GM19395 (cell line): ENCODE results near the gene CHGA.

Source experiments
- ATAC-seq: cut with Tn5 transposase; IDR thresholded peaks from one replicate; pipeline ENCODE4 v1.9.1; 2021; ENCODE audit warnings: mild to moderate bottlenecking, moderate library complexity; ENCODE audit not compliant: unreplicated experiment

The CHGA gene

GRCh38 chr14:92929689-92930608 is 7.0 kb downstream of the CHGA start:
- no peak for ATAC-seq

GRCh38 chr14:92930737-92931602 is 8.0 kb downstream of the CHGA start:
- no peak for ATAC-seq

GRCh38 chr14:92931681-92932447 is 8.9 kb downstream of the CHGA start:
- no peak for ATAC-seq

GRCh38 chr14:92932448-92933395 is 9.8 kb downstream of the CHGA start:
- no peak for ATAC-seq

- no peak for ATAC-seq
These were observed 10.5 kb downstream of the CHGA start for GRCh38 chr14:92933481-92933880.

- ATAC-seq, result no peak
These were observed 11.5 kb downstream of the CHGA start for GRCh38 chr14:92934196-92935085.

GRCh38 chr14:92935446-92935845 is 12.5 kb downstream of the CHGA start:
- ATAC-seq, result no peak

- ATAC-seq, result no peak
These were observed 13.1 kb downstream of the CHGA start for GRCh38 chr14:92936085-92936484.

GRCh38 chr14:92937051-92937937 is 14.3 kb downstream of the CHGA start:
- ATAC-seq, result no peak

- ATAC-seq, result no peak
These were observed 15.4 kb downstream of the CHGA start for GRCh38 chr14:92938235-92938875.

GRCh38 chr14:92938890-92939671 is 16.1 kb downstream of the CHGA start:
- ATAC-seq, result no peak

- no peak for ATAC-seq
These were observed 16.7 kb downstream of the CHGA start for GRCh38 chr14:92939699-92940098.

- ATAC-seq, result no peak
These were observed 17.6 kb downstream of the CHGA start for GRCh38 chr14:92940543-92940942.

GRCh38 chr14:92941531-92941930 is 18.6 kb downstream of the CHGA start:
- ATAC-seq, result no peak

- no peak for ATAC-seq
These were observed 19.2 kb downstream of the CHGA start for GRCh38 chr14:92942136-92942535.

- no peak for ATAC-seq
These were observed 19.6 kb downstream of the CHGA start for GRCh38 chr14:92942576-92942975.
